K562 (cell line): ENCODE measurements around the gene RAB5B. TPM values are rescaled to one million over a fixed set of nuclear protein-coding genes. Genes with fewer than 3 reads are reported as not detected.
A peak's percentile ranks its signal among the peaks of the same experiment; 100 is the strongest.

Experiments
- ATAC-seq: fragments of 200-7000 bp; cut with Tn5 transposase; 3 replicates; pipeline ENCODE4 v1.9.1; 2020; ENCODE audit warnings: moderate library complexity
- BruUV-seq: library from RNA; stranded (reverse); fragments of 400-500 nt; replicated peaks from 2 replicates; lab custom pipeline; 2021; lab: Mats Ljungman, UMichigan
- CTCF ChIA-PET: fragments of 300-600 bp; formaldehyde crosslinking; extraction: SDS; loops from one replicate; lab custom pipeline; 2021; ENCODE audit warnings: low intra/inter-chr PET ratio; lab: Yijun Ruan, JAX
- POLR2A ChIA-PET: fragments of 300-600, 350-650 bp; sonication (Branson Sonifier 250); formaldehyde crosslinking; extraction: SDS; loops from one replicate; lab custom pipeline; 2021; ENCODE audit warnings: antibody characterized with exemption, inconsistent platforms; lab: Yijun Ruan, JAX
- DNase-seq, 4 experiments: peaks; one replicate each; pipeline versions ENCODE4 v3.0.0 to v3.0.0-alpha.2; 2011 to 2018; ENCODE audit warnings: low spot score in 3 of 4, mixed read lengths in 3 of 4; ENCODE audit errors: extremely low read depth in 1 of 4
- FAIRE-seq: peaks from 2 replicates; lab custom pipeline; 2011; peaks lifted over from hg19 to GRCh38; lab: Jason Lieb, UNC
- H2AFZ ChIP-seq: 2 replicates; pipeline ENCODE4 v1.6.0; 2011; ENCODE audit warnings: low read depth, low read length, control low read depth, inconsistent platforms
- H3K27ac ChIP-seq: fragments of 200-600 bp; 3 replicates; pipeline ENCODE4 v1.8.0; 2011; ENCODE audit warnings: low read depth, mild to moderate bottlenecking, control low read depth, inconsistent platforms, low read length, moderate library complexity, mixed read lengths; ENCODE audit errors: extremely low read depth
- H3K27me3 ChIP-seq, 2 experiments: fragments of 300-600 bp in 1 of 2; 2 replicates in 1 of 2; 3 replicates in 1 of 2; pipeline versions ENCODE4 v1.6.0 to v1.8.0; 2011; ENCODE audit warnings: inconsistent platforms in 2 of 2, low read length in 2 of 2, mild to moderate bottlenecking in 1 of 2, mixed read lengths in 1 of 2, moderate library complexity in 1 of 2; ENCODE audit not compliant: control insufficient read depth in 2 of 2, insufficient read depth in 2 of 2
- H3K36me3 ChIP-seq: fragments of 300-600 bp; 3 replicates; pipeline ENCODE4 v1.8.0; 2011; ENCODE audit warnings: mild to moderate bottlenecking, low read length, inconsistent platforms; ENCODE audit not compliant: control insufficient read depth, insufficient read depth
- H3K4me1 ChIP-seq, 2 experiments: fragments of 200-600 bp in 1 of 2; replicated peaks in 1 of 2; 2 replicates in 1 of 2; 3 replicates in 1 of 2; pipeline versions ENCODE4 v1.5.1 to v1.8.0; 2011; ENCODE audit warnings: inconsistent platforms in 2 of 2, low read length in 2 of 2, mild to moderate bottlenecking in 1 of 2, mixed read lengths in 1 of 2, moderate library complexity in 1 of 2; ENCODE audit not compliant: control insufficient read depth in 2 of 2, insufficient read depth in 2 of 2
- H3K4me2 ChIP-seq: 2 replicates; pipeline ENCODE4 v1.6.1; 2011; ENCODE audit warnings: low read length, control low read depth, inconsistent platforms, mixed read lengths; ENCODE audit not compliant: insufficient read depth
- H3K4me3 ChIP-seq: fragments of 200-600 bp; sonication (generic), shearing (Covaris generic); 2 replicates; pipeline ENCODE4 v1.5.1; 2016; ENCODE audit warnings: control low read depth, inconsistent platforms
- H3K79me2 ChIP-seq: fragments of 200-600 bp; 3 replicates; pipeline ENCODE4 v1.8.0; 2011; ENCODE audit warnings: low read length, inconsistent platforms; ENCODE audit not compliant: control insufficient read depth, insufficient read depth
- H3K9ac ChIP-seq, 2 experiments: 2 replicates each; pipeline versions ENCODE4 v1.6.0 to v1.6.1; 2011; ENCODE audit warnings: low read depth in 2 of 2, low read length in 2 of 2, control low read depth in 1 of 2, inconsistent platforms in 1 of 2, mild to moderate bottlenecking in 1 of 2, mixed read lengths in 1 of 2; ENCODE audit not compliant: insufficient read depth in 1 of 2
- H3K9me1 ChIP-seq: one replicate; pipeline ENCODE4 v1.6.0; 2011; ENCODE audit warnings: inconsistent platforms, mild to moderate bottlenecking, low read length, moderate library complexity; ENCODE audit not compliant: control insufficient read depth, insufficient read depth
- H3K9me3 ChIP-seq: replicated peaks from 2 replicates; pipeline ENCODE4 v1.5.1; 2011; ENCODE audit warnings: low read depth, low read length, inconsistent platforms; ENCODE audit not compliant: control insufficient read depth, insufficient read depth
- H4K20me1 ChIP-seq: replicated peaks from 2 replicates; pipeline ENCODE4 v1.6.1; 2011; ENCODE audit warnings: low read length, inconsistent platforms, mixed read lengths; ENCODE audit not compliant: control insufficient read depth, insufficient read depth
- KLF10 ChIP-seq: fragments of 250-450 bp; sonication (Bioruptor Pico); IDR thresholded peaks from 2 replicates; pipeline ENCODE4 v1.6.1; 2021; ENCODE audit warnings: matching md5 sums
- MAFF ChIP-seq: IDR thresholded peaks from 2 replicates; pipeline ENCODE4 v1.6.1; 2012; ENCODE audit warnings: low read length, improper control_type of control experiment
- ZNF316 ChIP-seq: fragments of 450-650 bp; IDR thresholded peaks from 2 replicates; pipeline ENCODE4 v1.6.1; 2016
- ZNF384 ChIP-seq: IDR thresholded peaks from 2 replicates; pipeline ENCODE4 v1.6.1; 2012; ENCODE audit warnings: low read depth, low read length, improper control_type of control experiment
- WGBS: fragments of 100-300 bp; shearing (Covaris generic); methylation state at CpG from one replicate; pipeline ENCODE4 v1.1.6; 2016; ENCODE audit warnings: low coverage, mixed read lengths; ENCODE audit not compliant: insufficient coverage; ENCODE audit errors: missing lambda C conversion rate; 5-methylcytosine and 5-hydroxymethylcytosine counted together
- in situ Hi-C: fragments of 300-500 bp; cut with MboI; formaldehyde crosslinking; loops from 4 replicates; pipeline ENCODE4 v1.15.0; 2018; ENCODE audit warnings: inconsistent platforms, mixed read lengths
- intact Hi-C: fragments of 100-400 bp; cut with micrococcal nuclease; formaldehyde crosslinking; loops from 2 replicates; pipeline ENCODE4 v1.14.2; 2022
- polyA plus RNA-seq, 8 experiments: library from polyadenylated mRNA; depleted of rRNA in 4 of 8; stranded (reverse) in 5 of 8; unstranded in 3 of 8; fragments of >200 nt; fragmentation: Nextera tagmentation in 2 of 8; fragmentation: Illumina TruSeq in 1 of 8; extraction: Ambion mirVana in 2 of 8; extraction: Trizol in 1 of 8; gene quantifications; 2 replicates each; pipeline versions ENCODE4 v1.2.1 to v1.2.3, GENCODE V29; 2011 to 2014; ENCODE audit warnings: inconsistent platforms in 1 of 8, missing spikeins in 1 of 8
- total RNA-seq, 7 experiments: library from RNA; depleted of rRNA in 6 of 7; stranded (reverse); fragments of >200 nt in 6 of 7; fragmentation: Illumina TruSeq in 2 of 7; extraction: Trizol in 2 of 7; gene quantifications; 2 replicates each; pipeline versions ENCODE4 v1.2.1 to v1.2.3, GENCODE V29; 2011 to 2021; ENCODE audit warnings: low replicate concordance in 1 of 7

The RAB5B gene
- total and polyA plus RNA-seq, 9 of the 15 experiments (the other 6 are each of a cell fraction or from before 2014, with no cell fraction given), result 6.8 to 73.8 (median 25.2) TPM

DNA sequence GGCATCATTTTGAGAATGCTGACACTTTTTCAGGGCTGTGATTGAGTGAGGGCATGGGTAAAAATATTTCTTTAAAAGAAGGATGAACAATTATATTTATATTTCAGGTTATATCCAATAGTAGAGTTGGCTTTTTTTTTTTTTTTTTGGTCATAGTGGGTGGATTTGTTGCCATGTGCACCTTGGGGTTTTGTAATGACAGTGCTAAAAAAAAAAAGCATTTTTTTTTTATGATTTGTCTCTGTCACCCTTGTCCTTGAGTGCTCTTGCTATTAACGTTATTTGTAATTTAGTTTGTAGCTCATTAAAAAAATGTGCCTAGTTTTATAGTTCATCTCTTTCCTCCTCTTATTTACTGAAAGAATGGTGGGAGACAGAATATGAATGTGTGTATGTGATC, 1.4 kb upstream of the RAB5B start:
- Histone ChIP-seq H3K36me3 (peaks cover 58% of the 10 kb centered on the region), H2AFZ (peak overlapping the region; percentile 61), H3K9me1 (no peaks in the 10 kb centered on the region), H3K4me2 (peak overlapping the region; percentile 99), H3K4me3 (peak overlapping the region; percentile 47), H3K27ac (peak overlapping the region; percentile 88), H3K4me1 (peaks cover 11 to 28% of the 10 kb centered on the region in 2 experiments), H3K27me3 (no peaks in the 10 kb centered on the region), H3K9me3 (no peaks in the 10 kb centered on the region), H4K20me1 (no peaks in the 10 kb centered on the region; the same call in 1 of the 2 replicates), H3K79me2 (peaks cover 54% of the 10 kb centered on the region), H3K9ac (peak overlapping the region; percentile 81 to 86; a peak in 3 of 4 replicates)
- POLR2A ChIA-PET, result interaction anchor here (0.8 to 1.2 kb wide), 2 partner anchors 47 to 1717 kb away, joined by 3 read pairs; no protein-coding TSS in a partner anchor
- ATAC-seq, result no peak
- no peak for FAIRE-seq
- CTCF ChIA-PET, result interaction anchor here (0.7 kb wide), 1 partner anchor 191 kb away, joined by 7 read pairs; no protein-coding TSS in a partner anchor
- 25% methylated on average over 1 of the region's 1 CpG for WGBS
- BruUV-seq, result no TSS peak
- in situ Hi-C loops (no loop called here), intact Hi-C loops (loop anchor here (2.0 to 5.0 kb wide), 2 partner anchors 45 to 48 kb away; partner anchors contain the start of genes IKZF4 and PYM1)
- DNase-seq, result no peak
- TF ChIP-seq ZNF384 (peak; percentile 73; the same call in 1 of the 2 replicates), MAFF (0 out of 2 replicates have a peak, but pooled peaks have one; percentile 7), ZNF316 (0 out of 2 replicates have a peak, but pooled peaks have one; percentile 1), KLF10 (CRISPR knock-in tag) (no peak)
